HCT116 (cell line): ENCODE results near the gene CAPRIN2. TPM values are rescaled to one million over a fixed set of nuclear protein-coding genes. Genes with fewer than 3 reads are reported as not detected.

ENCODE experiments used
- ATAC-seq: fragments of 200-7000 bp; cut with Tn5 transposase; 2 replicates; pipeline ENCODE4 v1.9.1; 2020; ENCODE audit warnings: mild to moderate bottlenecking, moderate library complexity
- BruUV-seq: library from RNA; stranded (reverse); fragments of 400-500 nt; replicated peaks from 2 replicates; lab custom pipeline; 2021; lab: Mats Ljungman, UMichigan
- CTCF ChIA-PET: fragments of 300-600 bp; sonication (Branson Sonifier 250); formaldehyde crosslinking; loops from one replicate; lab custom pipeline; 2021; ENCODE audit warnings: antibody characterized with exemption; lab: Charles Lee
- POLR2A ChIA-PET: fragments of 300-600, 350-600 bp; sonication (Branson Sonifier 250); formaldehyde crosslinking; loops from one replicate; lab custom pipeline; 2021; ENCODE audit warnings: antibody characterized with exemption; lab: Charles Lee
- RAD21 ChIA-PET, 2 experiments: fragments of 300-600 bp; sonication (Branson Sonifier 250); formaldehyde crosslinking; loops; one replicate each; lab custom pipeline; 2023; ENCODE audit warnings: low total read pairs in 2 of 2; ENCODE audit not compliant: uncharacterized antibody in 2 of 2, unreplicated experiment in 2 of 2, low non-redundant PET in 1 of 2; lab: Charles Lee
- DNase-seq: peaks from one replicate; pipeline ENCODE4 v3.0.0-alpha.2; 2010; ENCODE audit warnings: low read depth, low spot score
- H2AFZ ChIP-seq: fragments of 200-600 bp; shearing (Covaris generic), sonication (generic); 2 replicates; pipeline ENCODE4 v1.6.1; 2017; ENCODE audit warnings: low read depth, mixed run types, mixed read lengths, antibody characterized with exemption, low read length; ENCODE audit not compliant: poor library complexity, severe bottlenecking
- H3K27ac ChIP-seq: 2 replicates; pipeline ENCODE4 v1.5.1; 2012; ENCODE audit warnings: low read depth, low read length
- H3K27me3 ChIP-seq: fragments of 200-600 bp; sonication (generic); 2 replicates; pipeline ENCODE4 v1.6.1; 2016; ENCODE audit warnings: mixed run types, low read length, mixed read lengths; ENCODE audit not compliant: insufficient read depth
- H3K36me3 ChIP-seq, 2 experiments: fragments of 200-500 bp in 1 of 2; fragments of 200-600 bp in 1 of 2; sonication (Bioruptor generic) in 1 of 2; sonication (generic) in 1 of 2; 2 replicates each; pipeline versions ENCODE4 v1.5.1 to v1.6.1; 2014 to 2016; ENCODE audit warnings: low read length in 2 of 2, inconsistent platforms in 1 of 2, mixed read lengths in 1 of 2, mixed run types in 1 of 2; ENCODE audit not compliant: insufficient read depth in 2 of 2, control insufficient read depth in 1 of 2
- H3K4me1 ChIP-seq, 2 experiments: fragments of 200-600 bp in 1 of 2; sonication (generic) in 1 of 2; 2 replicates each; pipeline versions ENCODE4 v1.5.1 to v1.6.1; 2012 to 2017; ENCODE audit warnings: low read length in 2 of 2, inconsistent platforms in 1 of 2, mild to moderate bottlenecking in 1 of 2, mixed read lengths in 1 of 2, mixed run types in 1 of 2, moderate library complexity in 1 of 2; ENCODE audit not compliant: insufficient read depth in 2 of 2, control insufficient read depth in 1 of 2
- H3K4me2 ChIP-seq: fragments of 200-600 bp; sonication (generic); 2 replicates; pipeline ENCODE4 v1.6.1; 2017; ENCODE audit warnings: mixed run types, low read length, mixed read lengths
- H3K4me3 ChIP-seq, 2 experiments: fragments of 200-600 bp in 1 of 2; sonication (generic) in 1 of 2; replicated peaks in 1 of 2; 2 replicates each; pipeline ENCODE4 v1.5.1; 2011 to 2016; ENCODE audit warnings: low read length in 2 of 2, control low read depth in 1 of 2, low read depth in 1 of 2, mild to moderate bottlenecking in 1 of 2, mixed read lengths in 1 of 2, mixed run types in 1 of 2
- H3K79me2 ChIP-seq: fragments of 200-600 bp; sonication (generic); 2 replicates; pipeline ENCODE4 v1.6.1; 2017; ENCODE audit warnings: mild to moderate bottlenecking, mixed run types, low read length, moderate library complexity, mixed read lengths; ENCODE audit not compliant: insufficient read depth
- H3K9ac ChIP-seq: fragments of 200-600 bp; sonication (generic); 2 replicates; pipeline ENCODE4 v1.6.1; 2016; ENCODE audit warnings: low read length, mixed read lengths
- H3K9me2 ChIP-seq: fragments of 200-600 bp; sonication (generic), shearing (Covaris generic); 2 replicates; pipeline ENCODE4 v1.6.1; 2017; ENCODE audit warnings: mixed run types, mild to moderate bottlenecking, moderate library complexity; ENCODE audit not compliant: insufficient read depth
- H3K9me3 ChIP-seq, 2 experiments: fragments of 200-500 bp in 1 of 2; fragments of 200-600 bp in 1 of 2; sonication (Bioruptor generic) in 1 of 2; sonication (generic) in 1 of 2; 2 replicates each; pipeline ENCODE4 v1.6.1; 2014 to 2017; ENCODE audit warnings: low read length in 2 of 2, mixed read lengths in 2 of 2, inconsistent platforms in 1 of 2, low read depth in 1 of 2, mild to moderate bottlenecking in 1 of 2, mixed run types in 1 of 2, moderate library complexity in 1 of 2; ENCODE audit not compliant: control insufficient read depth in 1 of 2, insufficient read depth in 1 of 2
- H4K20me1 ChIP-seq: fragments of 200-600 bp; sonication (generic), shearing (Covaris generic); 2 replicates; pipeline ENCODE4 v1.6.1; 2017; ENCODE audit warnings: mixed run types, mild to moderate bottlenecking, moderate library complexity; ENCODE audit not compliant: insufficient read depth
- EGR1 ChIP-seq: IDR thresholded peaks from 2 replicates; pipeline ENCODE4 v1.6.1; 2012; ENCODE audit warnings: low read depth
- EZH2 ChIP-seq: fragments of 200-600 bp; sonication (generic); IDR thresholded peaks from 2 replicates; pipeline ENCODE4 v1.6.1; 2017; ENCODE audit warnings: antibody characterized with exemption, mixed run types
- SRF ChIP-seq: IDR thresholded peaks from 2 replicates; pipeline ENCODE4 v1.6.1; 2012; ENCODE audit warnings: low read depth
- YY1 ChIP-seq: IDR thresholded peaks from 2 replicates; pipeline ENCODE4 v1.6.1; 2011; ENCODE audit warnings: low read length, low read depth, moderate library complexity, mild to moderate bottlenecking; ENCODE audit not compliant: insufficient replicate concordance; ENCODE audit errors: extremely low read depth
- intact Hi-C: fragments of 100-400 bp; cut with micrococcal nuclease; formaldehyde crosslinking; loops from 2 replicates; pipeline ENCODE4 v1.10.0; 2022
- total RNA-seq: library from RNA; stranded (reverse); gene quantifications from one replicate; pipeline ENCODE4 v1.2.1, GENCODE V29; 2021; ENCODE audit not compliant: unreplicated experiment
- TF ChIP-seq, protein P1 (sequence below): IDR thresholded peaks from 2 replicates; pipeline ENCODE4 v1.6.1; 2012; ENCODE audit warnings: low read depth
- TF ChIP-seq, protein P2 (sequence below): IDR thresholded peaks from 2 replicates; pipeline ENCODE4 v1.6.1; 2012

CAPRIN2 gene
- total RNA-seq, 1 experiment from 2014 or later: 30.8 TPM

DNA sequence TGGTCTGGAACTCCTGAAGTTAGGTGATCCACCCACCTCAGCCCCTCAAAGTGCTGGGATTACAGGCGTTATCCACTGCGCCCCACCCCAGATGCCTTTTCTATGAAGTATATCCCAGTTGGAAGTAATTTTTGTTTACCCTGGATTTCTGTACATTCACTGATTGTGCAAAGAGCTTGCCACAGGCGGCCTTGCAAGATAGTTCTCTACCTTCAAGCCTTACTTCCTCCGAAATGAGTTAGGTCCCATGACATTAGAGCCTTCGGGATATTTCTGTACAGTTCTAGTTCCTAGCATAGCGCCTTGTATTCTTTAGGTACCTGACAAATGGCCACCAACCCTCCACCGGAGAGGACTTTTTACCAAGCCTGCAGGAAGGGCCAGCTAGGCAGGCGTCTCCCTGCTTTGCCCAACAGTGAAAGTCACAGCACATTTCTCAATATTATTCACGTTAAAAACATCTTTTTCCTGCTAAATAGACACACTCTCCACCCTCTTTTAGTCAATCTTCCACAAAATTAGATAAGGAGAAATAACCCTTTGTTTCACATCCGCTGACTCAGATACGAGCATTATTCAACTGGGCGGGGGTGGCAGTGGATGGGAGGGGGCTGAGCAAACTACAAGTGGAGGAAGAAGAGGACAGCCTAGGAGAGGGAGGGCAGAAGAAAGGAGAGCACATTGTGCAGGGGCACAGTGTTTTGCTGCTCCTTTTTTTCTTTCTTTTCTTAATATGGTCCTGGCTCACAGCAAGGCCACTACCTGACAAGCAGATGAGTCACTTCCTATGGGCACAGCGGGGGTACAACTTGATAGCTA is 40.0 kb upstream of the CAPRIN2 start (continued):
- TF ChIP-seq, protein P1, sequence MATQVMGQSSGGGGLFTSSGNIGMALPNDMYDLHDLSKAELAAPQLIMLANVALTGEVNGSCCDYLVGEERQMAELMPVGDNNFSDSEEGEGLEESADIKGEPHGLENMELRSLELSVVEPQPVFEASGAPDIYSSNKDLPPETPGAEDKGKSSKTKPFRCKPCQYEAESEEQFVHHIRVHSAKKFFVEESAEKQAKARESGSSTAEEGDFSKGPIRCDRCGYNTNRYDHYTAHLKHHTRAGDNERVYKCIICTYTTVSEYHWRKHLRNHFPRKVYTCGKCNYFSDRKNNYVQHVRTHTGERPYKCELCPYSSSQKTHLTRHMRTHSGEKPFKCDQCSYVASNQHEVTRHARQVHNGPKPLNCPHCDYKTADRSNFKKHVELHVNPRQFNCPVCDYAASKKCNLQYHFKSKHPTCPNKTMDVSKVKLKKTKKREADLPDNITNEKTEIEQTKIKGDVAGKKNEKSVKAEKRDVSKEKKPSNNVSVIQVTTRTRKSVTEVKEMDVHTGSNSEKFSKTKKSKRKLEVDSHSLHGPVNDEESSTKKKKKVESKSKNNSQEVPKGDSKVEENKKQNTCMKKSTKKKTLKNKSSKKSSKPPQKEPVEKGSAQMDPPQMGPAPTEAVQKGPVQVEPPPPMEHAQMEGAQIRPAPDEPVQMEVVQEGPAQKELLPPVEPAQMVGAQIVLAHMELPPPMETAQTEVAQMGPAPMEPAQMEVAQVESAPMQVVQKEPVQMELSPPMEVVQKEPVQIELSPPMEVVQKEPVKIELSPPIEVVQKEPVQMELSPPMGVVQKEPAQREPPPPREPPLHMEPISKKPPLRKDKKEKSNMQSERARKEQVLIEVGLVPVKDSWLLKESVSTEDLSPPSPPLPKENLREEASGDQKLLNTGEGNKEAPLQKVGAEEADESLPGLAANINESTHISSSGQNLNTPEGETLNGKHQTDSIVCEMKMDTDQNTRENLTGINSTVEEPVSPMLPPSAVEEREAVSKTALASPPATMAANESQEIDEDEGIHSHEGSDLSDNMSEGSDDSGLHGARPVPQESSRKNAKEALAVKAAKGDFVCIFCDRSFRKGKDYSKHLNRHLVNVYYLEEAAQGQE: no peak
- TF ChIP-seq EGR1: peak; percentile 97
- TF ChIP-seq, protein P2, sequence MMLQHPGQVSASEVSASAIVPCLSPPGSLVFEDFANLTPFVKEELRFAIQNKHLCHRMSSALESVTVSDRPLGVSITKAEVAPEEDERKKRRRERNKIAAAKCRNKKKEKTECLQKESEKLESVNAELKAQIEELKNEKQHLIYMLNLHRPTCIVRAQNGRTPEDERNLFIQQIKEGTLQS: no peak
- peak; percentile 63 for TF ChIP-seq YY1
- TF ChIP-seq SRF: peak; percentile 93

DNA sequence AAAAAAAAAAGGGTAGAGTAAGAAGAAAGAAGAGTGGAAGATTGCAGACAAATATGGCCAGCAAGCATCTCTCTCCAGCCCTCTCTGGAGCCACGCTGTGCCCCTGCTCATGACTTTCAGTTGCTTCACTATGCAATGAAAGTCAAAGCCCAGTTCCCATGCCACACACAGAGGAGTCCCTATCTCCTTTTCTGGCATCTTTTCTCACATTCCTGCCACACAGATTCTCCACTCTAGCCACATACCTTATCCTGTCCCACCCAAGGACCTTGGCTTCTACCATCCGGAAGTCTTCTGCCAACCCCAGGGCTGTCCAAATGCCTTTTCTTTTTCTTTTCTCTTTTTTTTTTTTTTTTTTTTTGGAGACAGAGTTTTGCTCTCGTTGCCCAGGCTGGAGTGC is 39.3 kb upstream of the CAPRIN2 start:
- CTCF ChIA-PET: no interaction called here
- no peak overlapping the region for H2AFZ ChIP-seq
- intact Hi-C loops: no loop called here
- RAD21 ChIA-PET: interaction anchor here in 1 of 2 experiments (0.6 to 0.9 kb wide), 2 partner anchors 39 to 98 kb away, joined by 3 read pairs; partner anchors contain the start of genes CAPRIN2 and IPO8
- DNase-seq: no peak
- H3K4me1 ChIP-seq: peaks cover 30 to 61% of the 10 kb centered on the region in 2 experiments
- H3K79me2 ChIP-seq: peaks cover 5% of the 10 kb centered on the region; the same call in 1 of the 2 replicates
- H3K4me3 ChIP-seq: no peak overlapping the region
- no peaks in the 10 kb centered on the region for H3K36me3 ChIP-seq
- no peak overlapping the region for H3K9ac ChIP-seq
- peak overlapping the region; percentile 99 for H3K27ac ChIP-seq
- no peak for ATAC-seq
- peak overlapping the region; percentile 96 for H3K4me2 ChIP-seq
- H3K9me2 ChIP-seq: no peaks in the 10 kb centered on the region
- no peaks in the 10 kb centered on the region for H4K20me1 ChIP-seq
- TF ChIP-seq EZH2: no peak
- H3K9me3 ChIP-seq: no peaks in the 10 kb centered on the region
- POLR2A ChIA-PET: interaction anchor here (3.4 kb wide), 1 partner anchor 39 kb away, joined by 27 read pairs; the partner anchor contains the start of gene CAPRIN2
- no peaks in the 10 kb centered on the region for H3K27me3 ChIP-seq
- BruUV-seq: no TSS peak
